Hepatocyte (in vitro differentiated cells): ENCODE measurements around the gene ITGA11. TPM values are rescaled to one million over a fixed set of nuclear protein-coding genes. Genes with fewer than 3 reads are reported as not detected.
A peak's percentile ranks its signal among the peaks of the same experiment; 100 is the strongest.

Source experiments
- DNase-seq: peaks from one replicate; pipeline ENCODE4 v3.0.0-alpha.2; 2016; ENCODE audit warnings: low spot score
- H2AFZ ChIP-seq: fragments of 200-600 bp; sonication (generic); 2 replicates; pipeline ENCODE4 v1.6.0; 2016; ENCODE audit warnings: antibody characterized with exemption, mild to moderate bottlenecking
- H3K27ac ChIP-seq: fragments of 200-600 bp; sonication (generic); 2 replicates; pipeline ENCODE4 v1.5.1; 2016; ENCODE audit warnings: mild to moderate bottlenecking
- H3K27me3 ChIP-seq: fragments of 200-600 bp; sonication (generic); 2 replicates; pipeline ENCODE4 v1.6.1; 2016
- H3K36me3 ChIP-seq: fragments of 200-600 bp; sonication (generic); replicated peaks from 2 replicates; pipeline ENCODE4 v1.5.1; 2016; ENCODE audit warnings: low read depth; ENCODE audit not compliant: insufficient read depth
- H3K4me1 ChIP-seq: fragments of 200-600 bp; sonication (generic); 2 replicates; pipeline ENCODE4 v1.5.1; 2016; ENCODE audit warnings: mild to moderate bottlenecking, moderate library complexity; ENCODE audit not compliant: insufficient read depth
- H3K4me2 ChIP-seq: fragments of 200-600 bp; sonication (generic); 2 replicates; pipeline ENCODE4 v1.6.0; 2016
- H3K4me3 ChIP-seq: fragments of 200-600 bp; sonication (generic); 2 replicates; pipeline ENCODE4 v1.5.1; 2016; ENCODE audit warnings: mild to moderate bottlenecking
- H3K79me2 ChIP-seq: fragments of 200-600 bp; sonication (generic); 2 replicates; pipeline ENCODE4 v1.6.0; 2017; ENCODE audit warnings: mild to moderate bottlenecking
- H3K9me2 ChIP-seq: fragments of 200-600 bp; sonication (generic); replicated peaks from 2 replicates; pipeline ENCODE4 v1.6.0; 2017; ENCODE audit warnings: mild to moderate bottlenecking; ENCODE audit not compliant: insufficient read depth
- H3K9me3 ChIP-seq: fragments of 200-600 bp; sonication (generic); 2 replicates; pipeline ENCODE4 v1.5.1; 2016; ENCODE audit warnings: low read depth, mild to moderate bottlenecking
- H4K20me1 ChIP-seq: fragments of 200-600 bp; sonication (generic); 2 replicates; pipeline ENCODE4 v1.6.0; 2016; ENCODE audit warnings: mild to moderate bottlenecking; ENCODE audit not compliant: insufficient read depth, poor library complexity, severe bottlenecking
- EZH2 ChIP-seq: fragments of 200-600 bp; sonication (generic); IDR thresholded peaks from 2 replicates; pipeline ENCODE4 v1.6.1; 2016; ENCODE audit warnings: antibody characterized with exemption, mild to moderate bottlenecking, borderline replicate concordance
- EZH2phosphoT487 ChIP-seq: fragments of 200-600 bp; sonication (generic); IDR thresholded peaks from one replicate; pipeline ENCODE4 v1.6.1; 2018; ENCODE audit warnings: antibody characterized with exemption, mild to moderate bottlenecking, low read depth, moderate library complexity; ENCODE audit not compliant: unreplicated experiment, severe bottlenecking
- WGBS: methylation state at CpG from one replicate; pipeline ENCODE4 v1.1.6; 2016; ENCODE audit warnings: low lambda C conversion rate; ENCODE audit errors: missing lambda C conversion rate; 5-methylcytosine and 5-hydroxymethylcytosine counted together
- polyA plus RNA-seq: library from polyadenylated mRNA; unstranded; fragments of >200 nt; fragmentation: Nextera tagmentation; extraction: Ambion mirVana; gene quantifications from 2 replicates; pipeline ENCODE4 v1.2.1, GENCODE V29; 2016
- total RNA-seq: library from RNA; depleted of rRNA; stranded (reverse); fragments of >200 nt; gene quantifications from 2 replicates; pipeline ENCODE4 v1.2.3, GENCODE V29; 2014
- TF ChIP-seq, protein P1 (sequence below): fragments of 200-600 bp; sonication (generic); IDR thresholded peaks from 2 replicates; pipeline ENCODE4 v1.5.1; 2016; ENCODE audit warnings: antibody characterized with exemption, mild to moderate bottlenecking; ENCODE audit not compliant: poor library complexity

ITGA11 gene
- total and polyA plus RNA-seq, 2 experiments from 2014 or later = 9.7 to 19.6 TPM

DNA sequence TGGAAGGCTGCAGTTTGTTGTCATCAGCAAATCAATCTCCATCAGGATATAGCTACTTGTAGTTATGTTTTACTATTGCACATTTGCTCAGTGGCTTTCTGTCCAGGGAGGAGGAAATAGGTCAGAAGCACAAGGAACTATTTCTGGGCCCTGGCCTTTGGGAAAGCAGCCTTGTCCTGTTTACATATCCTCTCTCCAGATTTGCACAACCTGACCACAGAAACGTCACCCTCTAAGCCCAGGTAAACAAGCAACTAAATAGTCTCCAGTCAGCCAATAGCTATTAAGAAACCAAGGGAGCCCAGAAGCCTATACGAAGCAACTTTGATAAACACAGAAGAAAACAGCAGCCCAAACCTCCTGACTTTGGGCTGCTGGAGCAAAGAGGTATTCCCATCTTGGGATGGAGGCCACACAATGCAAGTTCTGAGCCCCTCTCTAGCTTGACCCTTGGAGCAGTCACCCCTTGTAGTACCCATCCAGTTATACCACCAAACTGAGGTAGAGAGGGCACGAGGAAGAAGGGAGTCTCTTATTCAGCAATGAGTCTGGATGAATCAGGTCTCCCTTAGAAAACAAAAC is 156.7 kb downstream of the ITGA11 start:
- Histone ChIP-seq H3K4me2 (no peak overlapping the region), H2AFZ (no peak overlapping the region), H3K27ac (peak overlapping the region; percentile 100), H3K9me2 (no peaks in the 10 kb centered on the region), H3K9me3 (no peaks in the 10 kb centered on the region), H3K4me1 (peaks cover 29% of the 10 kb centered on the region), H3K36me3 (no peaks in the 10 kb centered on the region), H3K79me2 (peaks cover 24% of the 10 kb centered on the region), H3K27me3 (no peaks in the 10 kb centered on the region), H3K4me3 (no peak overlapping the region), H4K20me1 (peaks cover 10% of the 10 kb centered on the region)
- TF ChIP-seq EZH2phosphoT487 (no peak), EZH2 (no peak)
- TF ChIP-seq, protein P1, sequence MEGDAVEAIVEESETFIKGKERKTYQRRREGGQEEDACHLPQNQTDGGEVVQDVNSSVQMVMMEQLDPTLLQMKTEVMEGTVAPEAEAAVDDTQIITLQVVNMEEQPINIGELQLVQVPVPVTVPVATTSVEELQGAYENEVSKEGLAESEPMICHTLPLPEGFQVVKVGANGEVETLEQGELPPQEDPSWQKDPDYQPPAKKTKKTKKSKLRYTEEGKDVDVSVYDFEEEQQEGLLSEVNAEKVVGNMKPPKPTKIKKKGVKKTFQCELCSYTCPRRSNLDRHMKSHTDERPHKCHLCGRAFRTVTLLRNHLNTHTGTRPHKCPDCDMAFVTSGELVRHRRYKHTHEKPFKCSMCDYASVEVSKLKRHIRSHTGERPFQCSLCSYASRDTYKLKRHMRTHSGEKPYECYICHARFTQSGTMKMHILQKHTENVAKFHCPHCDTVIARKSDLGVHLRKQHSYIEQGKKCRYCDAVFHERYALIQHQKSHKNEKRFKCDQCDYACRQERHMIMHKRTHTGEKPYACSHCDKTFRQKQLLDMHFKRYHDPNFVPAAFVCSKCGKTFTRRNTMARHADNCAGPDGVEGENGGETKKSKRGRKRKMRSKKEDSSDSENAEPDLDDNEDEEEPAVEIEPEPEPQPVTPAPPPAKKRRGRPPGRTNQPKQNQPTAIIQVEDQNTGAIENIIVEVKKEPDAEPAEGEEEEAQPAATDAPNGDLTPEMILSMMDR = no peak
- WGBS = 70% methylated on average over 3 of the region's 3 CpGs
- DNase-seq = peak; percentile 30

DNA sequence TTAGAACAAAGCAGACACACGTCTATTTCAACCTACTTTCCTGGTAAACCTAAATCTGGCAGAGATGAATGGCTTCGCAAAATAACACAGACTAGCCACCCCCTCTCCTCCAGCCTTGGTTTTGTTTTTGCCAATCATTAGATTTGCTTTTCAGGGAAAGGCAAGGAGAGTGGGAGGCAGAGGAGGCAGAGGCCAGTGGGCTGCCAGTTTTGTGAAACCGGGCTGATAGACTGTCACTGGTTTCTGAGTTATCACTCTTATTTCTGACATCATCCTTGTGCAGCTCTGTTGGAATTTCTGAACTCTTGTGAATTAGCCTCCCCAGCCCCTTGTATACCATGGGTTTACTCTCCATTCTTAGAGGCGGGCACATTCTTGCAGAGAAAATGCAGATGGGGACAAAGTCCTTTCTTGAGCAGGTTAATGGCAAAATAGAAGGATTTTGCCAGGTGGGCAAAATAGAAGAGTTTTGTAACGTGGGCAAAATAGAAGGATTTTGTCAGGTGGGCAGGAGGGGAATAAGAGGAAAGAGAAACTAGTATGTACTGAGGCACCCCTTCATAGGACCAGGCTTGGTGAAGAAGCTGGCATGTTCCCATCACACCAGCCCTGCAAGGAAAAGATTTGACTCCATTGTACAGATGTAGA is 157.6 kb downstream of the ITGA11 start:
- no peak overlapping the region for H3K4me3 ChIP-seq
- peak overlapping the region; percentile 31 for H3K4me2 ChIP-seq
- no peaks in the 10 kb centered on the region for H3K9me2 ChIP-seq
- no peaks in the 10 kb centered on the region for H3K36me3 ChIP-seq
- peak overlapping the region; percentile 73 for H3K27ac ChIP-seq
- H4K20me1 ChIP-seq = peaks cover under 1% of the 10 kb centered on the region
- no peaks in the 10 kb centered on the region for H3K9me3 ChIP-seq
- H3K4me1 ChIP-seq = peaks cover 20% of the 10 kb centered on the region
- no peak for TF ChIP-seq EZH2phosphoT487
- TF ChIP-seq EZH2 = no peak
- TF ChIP-seq, protein P1 = no peak
- H3K79me2 ChIP-seq = peaks cover 15% of the 10 kb centered on the region
- 75% methylated on average over 5 of the region's 5 CpGs for WGBS
- no peak overlapping the region for H2AFZ ChIP-seq
- peak; percentile 38 for DNase-seq
- H3K27me3 ChIP-seq = no peaks in the 10 kb centered on the region

- H4K20me1 ChIP-seq = no peaks in the 10 kb centered on the region
- no peak for DNase-seq
- WGBS = 89% methylated on average over 1 of the region's 1 CpG
- no peak overlapping the region for H2AFZ ChIP-seq
- H3K79me2 ChIP-seq = peaks cover 3% of the 10 kb centered on the region
- H3K27me3 ChIP-seq = no peaks in the 10 kb centered on the region
- no peaks in the 10 kb centered on the region for H3K36me3 ChIP-seq
- no peak overlapping the region for H3K4me2 ChIP-seq
- H3K9me3 ChIP-seq = no peaks in the 10 kb centered on the region
- peaks cover 20% of the 10 kb centered on the region for H3K4me1 ChIP-seq
- TF ChIP-seq, protein P1 = no peak
- TF ChIP-seq EZH2phosphoT487 (no peak), EZH2 (no peak)
- H3K4me3 ChIP-seq = no peak overlapping the region
- H3K9me2 ChIP-seq = no peaks in the 10 kb centered on the region
- H3K27ac ChIP-seq = peak overlapping the region; percentile 73
These were observed 159.2 kb downstream of the ITGA11 start for GRCh38 chr15:68272721-68273271.
